ENCODE results near the gene MOB3A. TPM values are rescaled to one million over a fixed set of nuclear protein-coding genes. Genes with fewer than 3 reads are reported as not detected.
A peak's percentile ranks its signal among the peaks of the same experiment; 100 is the strongest.

The MOB3A gene
- total RNA-seq, 1 donor from 2014 or later: 18.7 TPM

GRCh38 chr19:2046046-2046907 lies 49.8 kb downstream of the MOB3A start:
- DNase-seq (ENCODE audit: low read depth, low spot score): no peak

DNA sequence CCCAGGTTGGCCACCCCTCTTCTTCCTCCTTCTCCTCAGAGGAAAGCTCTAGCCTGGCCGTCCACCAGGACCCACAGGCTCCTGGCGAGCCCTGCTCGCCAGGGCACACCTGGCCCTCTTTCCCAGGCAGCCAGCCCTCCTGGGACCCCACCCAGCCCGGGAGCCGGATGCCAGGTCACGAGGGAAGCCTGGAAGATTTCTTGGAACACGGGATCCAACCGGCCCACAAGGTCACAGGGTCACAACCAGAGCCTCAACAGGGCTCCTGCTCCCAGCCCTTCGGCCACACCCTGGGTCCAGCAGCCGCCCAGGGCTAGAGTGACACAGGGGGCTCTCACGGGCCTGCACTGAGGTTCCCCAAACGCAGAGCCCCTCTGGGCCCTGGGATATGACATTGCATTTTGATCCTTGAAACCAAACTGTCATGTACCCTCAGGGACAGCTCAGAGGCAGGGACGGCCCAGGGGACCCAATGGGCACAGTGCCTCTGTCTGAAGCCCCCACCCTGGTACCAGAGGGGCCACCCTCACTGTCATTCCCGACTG lies 50.6 kb downstream of the MOB3A start:
- no peak for DNase-seq (ENCODE audit: low read depth, low spot score)

DNA sequence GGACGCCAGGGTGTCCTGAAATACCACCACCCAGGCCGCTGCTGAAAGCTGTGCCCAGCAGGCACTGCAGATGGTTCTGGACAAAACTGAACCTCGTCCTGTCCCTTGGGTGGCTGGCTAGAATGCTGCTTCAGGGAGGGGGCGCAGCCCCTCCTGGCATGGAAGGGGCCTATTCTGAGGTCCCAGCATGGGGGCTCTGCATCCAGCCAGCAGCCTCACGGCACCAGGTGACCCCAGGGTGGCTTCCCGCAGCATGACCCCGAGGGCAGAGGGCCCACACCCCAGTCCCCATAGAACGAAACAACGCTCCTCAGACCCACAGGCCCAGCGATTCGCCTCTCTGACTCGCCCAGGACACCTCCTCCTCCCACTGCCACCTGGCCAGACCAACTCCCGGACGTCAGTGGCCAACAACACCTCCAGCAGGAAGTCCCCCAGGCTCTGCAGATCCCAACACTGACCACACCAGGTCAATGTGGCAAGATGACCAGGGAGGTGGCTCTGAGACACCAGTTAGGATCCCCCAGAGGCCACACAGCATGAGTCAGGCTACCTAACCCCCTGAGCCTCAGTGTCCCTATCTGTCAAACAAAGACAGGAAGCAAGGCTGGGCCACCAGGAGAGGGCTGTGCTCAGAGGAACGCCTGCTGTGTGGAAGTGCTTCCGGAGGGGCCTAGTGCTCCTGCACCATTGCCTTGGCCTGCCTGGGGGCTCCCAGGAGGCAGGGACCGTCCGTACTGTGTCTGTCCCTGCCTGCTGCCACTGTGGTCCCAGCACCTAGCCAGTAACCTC lies 51.2 kb downstream of the MOB3A start:
- DNase-seq (ENCODE audit: low read depth, low spot score): no peak

GRCh38 chr19:2043961-2044708 lies 52.0 kb downstream of the MOB3A start:
- DNase-seq (ENCODE audit: low read depth, low spot score): no peak

- no peak for DNase-seq (ENCODE audit: low read depth, low spot score)
Measured at GRCh38 chr19:2043251-2043641, 52.9 kb downstream of the MOB3A start.

- no peak for DNase-seq (ENCODE audit: low read depth, low spot score)
Measured at GRCh38 chr19:2042485-2043250, 53.5 kb downstream of the MOB3A start.

- peak; percentile 71 for DNase-seq (ENCODE audit: low read depth, low spot score)
Measured at GRCh38 chr19:2041683-2042484, 54.2 kb downstream of the MOB3A start.

GRCh38 chr19:2041433-2041682 lies 54.8 kb downstream of the MOB3A start:
- DNase-seq (ENCODE audit: low read depth, low spot score): no peak

GRCh38 chr19:2040647-2041432 lies 55.3 kb downstream of the MOB3A start:
- no peak for DNase-seq (ENCODE audit: low read depth, low spot score)

DNA sequence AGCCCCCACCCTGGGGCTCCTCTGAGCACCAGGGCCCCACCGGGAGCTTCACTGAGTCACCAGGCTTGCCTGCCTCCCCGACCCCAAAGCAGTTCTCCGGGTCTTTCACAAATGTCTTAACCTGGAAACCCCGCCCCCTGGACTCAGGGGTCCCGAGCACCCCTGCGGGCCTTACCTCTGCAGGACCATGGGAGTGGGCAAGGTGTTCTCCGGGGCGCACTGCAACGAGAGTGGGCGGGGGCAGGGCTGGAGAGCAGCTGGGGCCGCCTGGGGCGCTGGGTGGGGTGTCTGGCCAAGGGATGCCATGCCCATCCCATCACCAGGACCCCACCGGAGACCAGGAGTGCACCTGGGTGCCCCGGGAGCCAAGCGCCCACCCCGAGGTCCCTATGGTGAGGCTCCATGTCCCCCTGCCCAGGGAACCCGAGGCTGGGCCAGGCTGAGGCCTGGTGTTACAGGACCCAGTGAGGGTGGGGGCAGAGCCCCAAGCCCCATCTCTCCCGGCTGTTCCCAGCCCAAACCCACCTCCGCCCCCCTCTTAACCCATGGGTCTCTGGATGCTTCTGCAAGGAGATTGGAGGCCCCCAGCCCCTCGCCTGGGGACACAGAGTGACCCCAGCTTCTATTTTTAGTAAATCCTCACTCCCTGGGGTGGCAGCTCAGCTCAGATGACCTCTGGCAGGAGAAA lies 56.0 kb downstream of the MOB3A start:
- no peak for DNase-seq (ENCODE audit: low read depth, low spot score)

- no peak for DNase-seq (ENCODE audit: low read depth, low spot score)
Measured at GRCh38 chr19:2039089-2039958, 56.8 kb downstream of the MOB3A start.

DNA sequence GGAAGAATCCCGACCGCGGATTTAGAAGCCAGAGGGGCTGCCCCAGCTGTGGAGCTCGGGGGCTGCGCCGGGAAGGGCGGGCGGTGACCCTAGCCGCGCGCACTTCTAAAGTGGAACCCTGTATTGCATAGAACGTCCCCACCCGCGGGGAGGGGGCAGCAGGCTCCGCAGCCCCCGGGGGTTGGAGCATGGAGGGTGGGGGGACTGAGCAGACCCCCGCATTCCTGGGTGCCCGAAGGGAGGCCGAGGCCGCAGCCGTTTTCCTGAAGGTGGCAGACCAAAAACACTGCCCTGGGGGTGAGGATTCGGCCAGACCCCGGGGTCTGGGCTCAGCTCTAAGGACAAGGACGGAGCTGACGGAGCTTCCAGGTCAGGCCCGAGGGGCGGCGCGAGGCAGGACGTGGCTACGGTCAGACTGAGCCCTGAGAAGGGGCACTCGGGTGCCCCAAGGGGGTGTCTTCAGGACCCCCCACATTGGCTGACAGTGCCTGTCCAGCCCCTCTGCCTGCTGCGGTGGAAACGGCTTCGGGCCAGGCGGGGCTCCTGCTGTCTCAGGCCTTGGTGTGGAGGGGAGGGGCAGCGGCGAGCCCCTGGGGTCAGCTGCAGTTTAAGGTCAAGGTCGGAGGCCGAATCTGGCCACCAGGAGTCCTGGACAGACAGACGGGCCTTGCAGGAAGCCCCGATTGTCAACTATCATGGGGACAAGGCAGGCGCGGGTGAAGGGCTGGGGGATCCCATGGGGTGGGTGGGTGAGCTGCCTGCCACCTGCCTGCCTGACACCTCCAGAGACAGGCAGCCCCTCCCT lies 57.6 kb downstream of the MOB3A start:
- DNase-seq (ENCODE audit: low read depth, low spot score): no peak

DNA sequence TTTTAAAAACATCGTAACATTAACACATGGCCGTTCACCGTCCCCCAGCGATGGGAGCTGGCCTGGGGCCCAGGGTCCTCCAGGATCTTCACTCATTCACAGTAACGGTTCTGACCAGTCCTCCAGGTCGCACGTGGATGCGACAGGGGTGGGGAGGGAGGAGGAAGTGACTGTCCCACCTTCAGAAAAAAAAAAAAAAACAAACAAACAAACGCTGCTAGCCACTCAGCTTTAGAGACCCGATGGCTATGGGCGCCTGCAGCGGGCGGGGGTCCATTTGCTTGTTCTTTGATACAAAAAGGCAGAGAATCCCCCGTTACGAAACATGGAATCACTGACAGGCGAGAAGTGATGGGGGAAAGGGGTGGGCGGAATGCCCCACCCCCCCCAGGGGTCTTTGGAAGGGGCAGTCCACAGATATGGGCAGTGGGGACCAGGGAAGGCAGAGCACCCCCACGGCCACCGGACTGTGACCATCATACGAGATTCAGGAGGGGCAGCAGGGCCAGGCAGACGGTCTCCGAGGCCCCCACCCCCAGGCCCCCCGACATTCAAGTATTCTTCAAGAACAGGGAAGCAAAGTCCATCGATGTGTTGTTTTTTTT lies 58.4 kb downstream of the MOB3A start:
- DNase-seq (ENCODE audit: low read depth, low spot score): no peak

GRCh38 chr19:2036424-2036823 lies 59.7 kb downstream of the MOB3A start:
- no peak for DNase-seq (ENCODE audit: low read depth, low spot score)

- DNase-seq (ENCODE audit: low read depth, low spot score): no peak
Measured at GRCh38 chr19:2035590-2035991, 60.5 kb downstream of the MOB3A start.

DNA sequence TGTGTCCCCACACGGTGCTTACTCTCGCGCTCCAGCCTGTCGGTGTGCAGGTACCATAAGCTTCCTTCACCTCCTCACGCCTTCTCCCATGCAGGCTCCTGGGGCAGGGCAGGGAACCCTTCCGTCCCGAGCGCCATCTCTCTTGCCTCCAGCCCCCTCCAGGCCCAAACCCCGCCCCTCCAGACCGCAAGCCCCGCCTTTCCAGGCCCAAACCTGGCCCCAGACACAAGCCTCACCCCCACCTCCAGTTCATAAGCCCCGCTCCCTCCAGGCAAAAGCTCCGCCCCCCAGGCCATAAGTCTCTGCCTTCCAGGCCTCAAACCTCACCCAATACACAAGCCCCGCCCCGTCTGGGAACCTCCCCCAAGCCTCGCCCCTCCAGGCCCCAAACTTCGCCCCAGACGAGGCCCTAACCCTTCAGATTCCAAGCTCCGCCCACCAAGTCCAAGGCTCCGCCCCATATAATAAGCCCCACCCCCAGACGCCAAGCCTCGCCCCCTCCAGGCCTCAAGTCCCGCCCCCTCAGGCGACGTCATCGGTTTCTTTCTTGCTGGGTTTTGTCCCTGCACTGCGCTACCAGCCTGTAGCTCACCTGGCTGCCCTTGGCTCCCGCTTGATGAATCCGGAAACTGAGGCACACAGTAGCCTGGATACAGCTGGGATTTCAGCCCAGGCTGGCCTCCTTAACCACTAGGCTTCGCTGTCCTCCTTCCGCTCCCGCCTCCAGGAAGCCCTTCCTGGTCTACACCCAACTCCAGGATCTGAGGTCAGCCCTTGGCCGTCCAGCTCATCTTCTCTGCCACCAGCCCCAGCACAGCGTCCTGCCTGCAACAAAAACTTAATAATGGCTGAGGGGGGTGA lies 61.2 kb downstream of the MOB3A start:
- no peak for DNase-seq (ENCODE audit: low read depth, low spot score)

Measured in pulmonary artery endothelial cell (primary cell).